ENCODE data around the gene MEX3B.
A peak's percentile ranks its signal among the peaks of the same experiment; 100 is the strongest.
"Not testable (repeated sequence)": the region's sequence is repeated elsewhere in the genome, so short reads cannot be mapped to it uniquely, and the experiment has no call there.

MEX3B gene

DNA sequence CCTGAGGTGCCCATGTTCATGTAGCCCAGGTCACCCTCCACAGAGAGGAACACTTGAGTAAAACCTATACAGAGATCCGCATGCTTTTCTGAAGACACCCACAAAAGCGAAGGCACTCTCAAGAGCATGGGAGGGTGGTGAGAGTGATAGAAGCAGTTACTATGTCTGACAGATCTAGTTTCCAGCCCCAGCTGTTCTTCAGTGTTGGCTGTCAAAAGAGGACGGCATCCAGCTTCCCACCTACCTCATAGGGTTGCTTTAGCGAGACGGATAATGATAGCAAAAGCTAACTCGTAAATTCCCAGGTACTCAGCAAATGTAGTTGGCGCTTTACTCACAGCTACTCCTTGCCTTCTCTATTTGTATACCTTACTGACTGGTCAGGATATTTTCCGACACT, 3.0 kb upstream of the MEX3B start:
- no peak for DNase-seq (ENCODE audit: low read depth)

- DNase-seq (ENCODE audit: low read depth) = no peak
These were observed 1.9 kb upstream of the MEX3B start for GRCh38 chr15:82047453-82048400.

DNA sequence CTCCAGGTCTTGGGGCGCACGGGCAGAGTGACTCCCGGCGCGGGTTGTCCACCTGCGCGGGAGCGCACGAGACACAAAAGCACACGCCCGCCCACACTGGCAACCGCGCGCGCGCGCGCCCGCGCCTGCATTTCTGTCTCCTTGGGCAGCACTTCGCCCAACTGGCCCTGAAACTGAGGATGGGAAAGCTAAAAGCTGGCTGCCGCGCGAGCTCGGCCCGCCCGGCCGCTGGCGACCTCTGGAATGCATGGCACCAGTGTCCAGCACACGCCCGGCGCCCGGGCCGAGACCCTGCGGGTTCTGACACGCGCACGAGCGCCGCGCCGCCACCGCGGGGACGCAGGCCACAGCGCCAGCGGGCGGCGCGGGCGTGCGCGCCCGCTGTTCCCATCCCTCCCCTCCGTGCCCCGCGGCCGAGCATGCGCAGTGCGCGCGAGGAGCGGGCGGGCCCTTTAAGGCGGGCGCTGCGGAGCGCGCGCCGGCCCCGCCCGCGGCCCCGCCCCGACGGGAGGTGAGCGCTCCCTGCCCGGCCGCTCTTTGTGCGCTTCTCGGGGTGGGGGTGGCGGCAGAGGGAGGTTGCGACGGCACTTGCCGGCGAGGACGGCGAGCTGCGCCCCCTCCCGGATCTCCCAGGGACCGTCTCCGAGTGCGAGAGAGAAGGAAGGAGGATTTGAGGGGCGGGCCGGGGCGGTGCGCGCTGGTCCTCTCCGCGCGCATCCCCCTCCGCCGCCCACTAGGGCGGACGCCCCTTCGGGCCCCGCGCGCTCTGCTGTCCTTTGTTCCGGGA, 1.0 kb upstream of the MEX3B start:
- peak; percentile 45 for DNase-seq (ENCODE audit: low read depth)

DNA sequence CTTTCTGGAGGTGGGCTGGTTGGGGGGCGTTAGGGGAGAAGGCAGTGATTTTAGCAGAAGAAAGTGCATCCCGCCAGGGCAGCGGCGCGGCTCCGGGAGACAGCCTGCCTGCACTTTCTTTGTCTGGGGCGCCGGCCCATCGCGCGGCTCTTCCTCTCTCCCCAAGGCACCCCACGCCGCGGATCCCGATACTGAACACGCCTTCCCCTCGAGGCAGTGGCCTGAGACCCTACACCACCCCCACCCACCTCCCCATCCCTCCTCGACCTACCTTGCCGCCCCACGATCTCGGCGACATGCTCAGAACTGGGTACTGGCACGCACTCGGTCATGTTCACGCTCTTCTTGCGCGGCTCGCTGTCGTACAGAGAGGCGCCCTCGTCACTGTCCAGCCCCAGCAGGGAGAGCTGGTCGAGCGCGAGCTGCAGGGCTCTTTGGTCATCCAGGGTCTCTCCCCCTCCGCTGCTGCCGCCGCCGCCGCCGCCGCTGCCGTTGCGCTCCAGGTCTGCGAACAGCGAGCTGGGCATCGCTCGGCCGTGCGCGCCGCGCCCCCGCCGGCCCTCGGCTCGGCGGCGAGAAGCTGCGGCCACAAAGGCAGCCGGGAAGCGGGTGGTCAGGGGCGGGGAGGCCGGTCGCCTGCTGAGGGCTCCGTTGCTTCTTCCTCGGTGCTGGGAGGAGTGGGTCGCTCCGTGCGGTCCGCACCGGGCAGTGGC, 483 bp downstream of the MEX3B start:
- peak; percentile 12 for DNase-seq (ENCODE audit: low read depth)

- peak; percentile 18 for DNase-seq (ENCODE audit: low read depth)
These were observed 1.2 kb downstream of the MEX3B start for GRCh38 chr15:82044373-82045178.

- DNase-seq (ENCODE audit: low read depth) = no peak
These were observed 1.9 kb downstream of the MEX3B start for GRCh38 chr15:82043796-82044372.

DNA sequence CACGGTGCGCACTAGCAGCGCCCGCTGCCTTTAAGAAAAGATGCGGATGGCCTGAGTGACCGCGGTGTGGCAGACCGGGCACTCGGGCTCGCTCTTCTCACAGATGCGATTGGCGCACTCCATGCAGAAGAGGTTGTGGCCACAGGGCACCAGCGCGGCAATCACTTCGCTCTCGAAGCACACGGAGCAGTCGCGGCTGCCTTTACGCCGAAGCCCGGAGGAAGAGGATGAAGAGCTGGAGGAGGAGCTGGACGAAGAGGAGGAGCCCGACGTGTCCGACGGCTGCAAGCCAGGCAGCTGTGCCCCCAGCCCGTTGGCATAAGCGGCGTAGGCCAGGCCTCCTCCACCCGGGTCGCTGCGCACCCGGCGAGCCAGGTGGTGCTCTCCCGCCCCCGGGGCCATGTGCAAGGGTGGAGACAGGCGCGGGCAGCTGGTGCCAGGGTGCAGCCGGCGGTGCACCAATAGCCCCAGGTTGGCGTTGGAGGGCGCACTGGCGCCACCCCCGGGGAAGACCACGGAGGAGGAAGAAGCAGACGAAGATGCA, 2.6 kb downstream of the MEX3B start:
- no peak for DNase-seq (ENCODE audit: low read depth)

- DNase-seq (ENCODE audit: low read depth) = no peak
These were observed 5.0 kb downstream of the MEX3B start for GRCh38 chr15:82040862-82041261.

DNA sequence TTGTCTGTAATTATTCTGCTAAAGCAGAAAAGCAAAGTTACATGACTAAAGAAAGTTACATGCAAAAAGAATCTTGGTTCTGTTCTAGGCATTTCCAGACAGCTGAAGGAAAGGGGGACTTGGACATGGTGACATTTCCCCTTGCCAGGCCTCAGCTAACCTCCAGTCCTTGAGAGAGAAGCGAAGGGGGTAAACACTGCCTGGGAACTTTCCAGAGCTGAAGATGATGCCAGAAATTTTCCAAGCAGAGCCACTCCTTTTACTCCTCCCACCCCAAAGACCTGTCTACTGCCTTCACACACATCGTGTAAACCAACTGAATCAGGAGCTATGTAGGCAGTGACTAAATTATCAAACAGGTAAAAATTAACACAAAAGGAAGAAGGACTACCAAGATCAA, 5.4 kb downstream of the MEX3B start:
- DNase-seq (ENCODE audit: low read depth) = no peak

DNA sequence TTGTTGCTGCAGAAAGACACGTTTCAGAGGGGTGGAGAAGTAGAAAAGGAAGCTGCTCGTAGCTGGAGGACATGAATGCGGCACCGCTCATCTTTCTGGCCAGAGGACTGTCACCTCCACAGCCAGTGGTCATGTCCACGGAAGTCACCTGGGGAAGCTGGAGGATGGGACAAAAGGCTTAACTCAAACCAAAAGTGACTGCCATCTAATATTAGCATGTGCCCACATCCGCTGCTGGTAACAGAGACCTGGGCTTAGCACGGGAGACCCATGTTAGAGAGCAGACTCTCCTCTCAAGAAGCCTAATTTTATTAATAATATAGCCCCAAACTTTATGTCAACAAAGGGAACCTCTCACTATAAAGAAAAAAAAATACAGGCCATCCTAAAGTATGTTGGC, 5.9 kb downstream of the MEX3B start:
- no peak for DNase-seq (ENCODE audit: low read depth)

GRCh38 chr15:82036461-82036860, 9.4 kb downstream of the MEX3B start:
- DNase-seq (ENCODE audit: low read depth) = no peak

- no peak for DNase-seq (ENCODE audit: low read depth)
These were observed 13.9 kb downstream of the MEX3B start for GRCh38 chr15:82031871-82032270.

DNA sequence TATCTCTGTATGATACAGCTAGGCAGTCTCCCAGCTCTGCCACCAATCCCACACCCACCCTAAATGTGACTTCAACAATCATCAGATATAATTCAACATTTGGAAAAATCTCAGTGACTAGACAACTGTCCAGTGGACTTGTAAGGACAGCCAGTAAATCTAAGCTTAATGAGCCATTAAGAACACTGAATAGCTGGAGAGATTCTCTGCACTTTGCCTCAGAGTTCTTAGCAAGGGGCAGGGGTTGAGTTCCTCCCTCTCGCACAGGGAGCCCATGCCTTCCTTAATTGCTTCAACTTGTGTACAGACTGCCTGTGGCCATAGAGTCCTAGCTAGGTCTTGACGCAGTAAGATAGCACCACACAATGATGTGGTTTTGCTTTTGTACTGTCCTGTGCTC, 15.6 kb downstream of the MEX3B start:
- DNase-seq (ENCODE audit: low read depth) = no peak

DNA sequence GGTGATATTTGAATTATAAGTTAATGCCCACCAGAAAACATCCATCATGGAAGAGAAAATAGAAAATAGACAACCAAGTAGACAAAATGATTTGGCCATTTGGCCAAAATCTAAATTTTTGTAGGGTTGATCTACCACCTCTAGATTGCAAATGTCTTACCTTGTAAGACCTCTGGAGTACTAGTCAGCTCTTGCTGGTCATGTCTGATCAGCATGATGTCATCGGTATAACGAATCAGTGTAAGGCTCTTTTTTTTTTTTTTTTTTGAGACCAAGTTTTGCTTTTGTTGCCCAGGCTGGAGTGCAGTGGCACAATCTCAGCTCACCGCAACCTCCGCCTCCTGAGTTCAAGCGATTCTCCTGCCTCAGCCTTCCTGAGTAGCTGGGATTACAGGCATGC, 17.7 kb downstream of the MEX3B start:
- DNase-seq (ENCODE audit: low read depth) = not testable (repeated sequence)

DNA sequence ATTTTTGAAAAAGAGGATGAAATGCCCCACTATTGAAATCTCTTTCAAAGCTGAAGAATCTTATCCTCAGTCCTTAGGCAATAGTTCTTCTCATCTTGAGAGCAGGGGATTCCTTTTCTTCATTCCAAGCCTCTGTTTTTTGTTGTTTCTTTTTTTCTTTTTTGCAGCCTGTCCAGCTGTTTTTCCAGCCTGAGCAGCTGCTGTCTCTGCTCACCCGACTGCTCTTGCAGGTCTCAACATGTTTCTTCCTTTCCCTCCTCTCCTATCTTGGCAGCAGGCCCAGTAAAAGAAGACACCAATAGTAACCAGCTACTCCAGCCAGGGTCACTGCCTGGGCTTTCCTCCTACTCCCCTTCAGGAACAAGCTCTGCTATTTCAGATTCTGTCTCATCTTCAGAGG, 23.8 kb downstream of the MEX3B start:
- DNase-seq (ENCODE audit: low read depth) = no peak

DNA sequence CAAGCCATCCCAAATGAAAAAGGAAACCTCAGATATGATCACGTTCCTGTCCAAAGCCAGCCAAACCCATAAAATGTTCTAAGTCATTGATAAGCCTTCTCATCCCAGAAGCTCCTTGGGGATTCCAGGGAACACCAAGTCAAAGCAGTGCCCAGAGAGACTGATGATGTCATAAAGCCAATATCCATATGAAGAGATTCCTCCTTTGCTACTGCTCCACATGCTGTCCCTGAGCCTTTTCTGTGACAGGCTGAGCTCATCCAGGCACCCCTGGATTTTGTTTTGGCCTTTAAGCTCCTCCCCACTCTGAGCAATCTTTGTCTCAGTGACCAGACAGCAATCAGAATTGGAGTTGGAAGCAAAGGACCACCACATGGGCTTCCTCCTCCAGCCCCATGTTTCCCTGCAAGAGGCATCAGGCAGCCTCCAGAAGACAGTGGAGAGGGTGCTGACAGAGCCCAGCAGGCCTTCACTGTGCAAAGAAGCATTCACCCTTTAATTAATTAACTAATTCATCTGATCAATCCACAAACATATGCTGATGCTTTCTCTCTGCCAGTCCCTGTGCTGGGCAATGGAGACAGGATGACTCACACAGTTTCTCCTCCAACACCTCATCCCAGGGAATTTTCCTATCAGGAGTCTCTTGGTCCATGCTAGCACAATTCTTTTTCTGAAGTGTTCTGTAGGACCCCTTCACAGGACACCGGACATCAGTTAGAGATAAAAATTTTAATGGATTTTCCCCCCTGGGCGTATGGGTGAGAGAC, 25.0 kb downstream of the MEX3B start:
- no peak for DNase-seq (ENCODE audit: low read depth)

GRCh38 chr15:82018201-82018600, 27.6 kb downstream of the MEX3B start:
- DNase-seq (ENCODE audit: low read depth) = no peak

- DNase-seq (ENCODE audit: low read depth) = no peak
These were observed 28.2 kb downstream of the MEX3B start for GRCh38 chr15:82017656-82018055.

GRCh38 chr15:82014989-82015388, 30.8 kb downstream of the MEX3B start:
- DNase-seq (ENCODE audit: low read depth) = no peak

GRCh38 chr15:82012908-82013307, 32.9 kb downstream of the MEX3B start:
- no peak for DNase-seq (ENCODE audit: low read depth)

Data from GM04503 (cell line).